ENCODE measurements around the gene YIPF7. TPM values are rescaled to one million over a fixed set of nuclear protein-coding genes. Genes with fewer than 3 reads are reported as not detected.

The YIPF7 gene
- not detected in 2 replicates for total RNA-seq (2011; cell fraction: chromatin; rRNA removed; ENCODE audit: low replicate concordance)
- total RNA-seq (2011; cell fraction: nucleolus; rRNA removed): not detected in 2 replicates
- total RNA-seq (2011; cell fraction: nucleoplasm; rRNA removed): not detected in 2 replicates
- total RNA-seq (2014; rRNA removed): not detected in 2 replicates
- not detected in 2 replicates for total RNA-seq (2014; rRNA removed; fragmentation: Illumina TruSeq; extraction: Trizol)
- total RNA-seq (2015; rRNA removed; fragmentation: Illumina TruSeq; extraction: Trizol): not detected in 2 replicates
- not detected in 2 replicates for total RNA-seq (2021)
- 0.14 TPM in 1 of 2 replicates, not detected in the other for polyA plus RNA-seq (2011; rRNA removed)
- 0.15 TPM in 1 of 2 replicates, not detected in the other for polyA plus RNA-seq (2011; cell fraction: cytosol; rRNA removed)
- 0.34 TPM in 1 of 2 replicates, not detected in the other for polyA plus RNA-seq (2011; cell fraction: nucleus; rRNA removed)
- polyA plus RNA-seq (2012): not detected in 2 replicates
- polyA plus RNA-seq (2014; fragmentation: Illumina TruSeq; extraction: Trizol): not detected in 2 replicates
- not detected for polyA plus RNA-seq (2014; fragmentation: Nextera tagmentation; extraction: Ambion mirVana)
- not detected in 2 replicates for polyA plus RNA-seq (2014; rRNA removed)
- not detected in 2 replicates for polyA minus RNA-seq (2011; rRNA and poly(A)+ RNA removed)
- not detected in 2 replicates for polyA minus RNA-seq (2011; cell fraction: cytosol; rRNA and poly(A)+ RNA removed)
- not detected in 2 replicates for polyA minus RNA-seq (2011; cell fraction: nucleus; rRNA and poly(A)+ RNA removed)
- Bru-seq, nascent RNA: percentile 7 among the genes with signal in this experiment
- percentile 27 among the genes with signal in this experiment for BruChase-seq, experiment 1, labeled RNA remaining after a 2-hour chase
- BruChase-seq, experiment 2, labeled RNA remaining after a 6-hour chase: percentile 27 among the genes with signal in this experiment
- long read RNA-seq, experiment 1, partial matches to known transcripts: 0 of 1 reads
- long read RNA-seq, experiment 1, other reads (novel, unspliced or antisense): 1 of 1 reads
- long read RNA-seq, experiment 2: 0 reads
- long read RNA-seq, experiment 3: 0 reads

DNA sequence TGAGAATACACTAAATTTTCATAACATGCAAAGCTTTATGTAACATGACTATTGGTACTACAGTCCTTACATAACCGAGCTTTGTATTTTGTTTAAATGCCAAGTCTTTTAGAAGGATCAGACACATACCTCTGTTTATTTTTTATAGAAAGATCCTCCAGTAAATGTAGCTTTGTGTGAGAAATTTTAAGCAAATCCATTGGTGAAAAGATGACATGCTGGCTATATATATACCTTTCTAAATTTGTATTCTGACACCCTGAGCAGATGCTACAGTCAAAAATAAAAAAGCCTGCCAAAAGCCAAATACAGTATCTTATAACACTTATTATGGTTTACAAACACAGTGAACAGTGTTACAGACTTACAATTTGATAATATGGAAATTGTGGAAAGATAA is at the start of gene YIPF7:
YIPF7 (minus strand) TSS at position 201 of the 400 bp plus-strand sequence. CDS start 1,525 bp downstream, outside the sequence.
- TF ChIP-seq FOXJ3 (CRISPR knock-in tag; IDR thresholded peaks at IDR 0.05) (no peak), ARHGAP35 (IDR thresholded peaks at IDR 0.05; ENCODE audit: partially characterized antibody) (no peak), ELK1 (CRISPR knock-in tag; IDR thresholded peaks at IDR 0.05) (no peak), HDAC3 (IDR thresholded peaks at IDR 0.05; ENCODE audit: borderline replicate concordance, partially characterized antibody) (no peak), E2F5 (CRISPR knock-in tag; IDR thresholded peaks at IDR 0.05) (no peak), KAT2B (IDR thresholded peaks at IDR 0.05; ENCODE audit: low read depth, low read length) (no peak), ZNF184 (CRISPR knock-in tag; IDR thresholded peaks at IDR 0.05) (no peak), MEF2D (tag; conservative IDR thresholded peaks at IDR 0.05; ENCODE audit: low read depth) (no peak), MCM7 (IDR thresholded peaks at IDR 0.05) (no peak), CBX5 (IDR thresholded peaks at IDR 0.05; ENCODE audit: borderline replicate concordance, low read depth) (no peak), HCFC1 (IDR thresholded peaks at IDR 0.05; ENCODE audit: low read depth, low read length) (no peak), HNRNPLL (IDR thresholded peaks at IDR 0.05; ENCODE audit: low read depth, low read length, poor library complexity, severe bottlenecking) (no peak)
- Histone ChIP-seq H3K79me2 (ENCODE audit: control insufficient read depth, insufficient read depth, low read length) (no peaks in the 10 kb centered on the region), H3K9me1 (ENCODE audit: control insufficient read depth, insufficient read depth, low read length) (no peaks in the 10 kb centered on the region), H3K4me1 (replicated peaks in 1 of 2; ENCODE audit: control insufficient read depth in 2 of 2, insufficient read depth in 2 of 2, low read length in 2 of 2) (no peaks in the 10 kb centered on the region), H3K36me3 (ENCODE audit: control insufficient read depth, insufficient read depth, low read length) (no peaks in the 10 kb centered on the region), H3K27me3 (ENCODE audit: control insufficient read depth in 2 of 2, insufficient read depth in 2 of 2, low read length in 2 of 2) (no peaks in the 10 kb centered on the region), H4K20me1 (replicated peaks; ENCODE audit: control insufficient read depth, insufficient read depth, low read length) (no peaks in the 10 kb centered on the region), H3K27ac (ENCODE audit: extremely low read depth, low read depth, low read length) (no peak within 1 kb of the TSS), H3K9ac (ENCODE audit: insufficient read depth in 1 of 2, low read depth in 2 of 2, low read length in 2 of 2) (no peak within 1 kb of the TSS), H3K9me3 (replicated peaks; ENCODE audit: control insufficient read depth, insufficient read depth, low read depth, low read length) (no peaks in the 10 kb centered on the region), H3K4me3 (no peak within 1 kb of the TSS), H2AFZ (ENCODE audit: low read depth, low read length) (no peak within 1 kb of the TSS), H3K4me2 (ENCODE audit: insufficient read depth, low read length) (no peak within 1 kb of the TSS)
- ATAC-seq (no peak), DNase-seq (ENCODE audit: extremely low read depth in 1 of 4, low spot score in 3 of 4) (no peak), FAIRE-seq (no peak)
- intact Hi-C loops (cut with micrococcal nuclease): no loop called here
- no TSS peak for BruUV-seq (replicated peaks)
- POLR2A ChIA-PET: no interaction called here
- CTCF ChIA-PET (ENCODE audit: low intra/inter-chr PET ratio): no interaction called here
- WGBS (ENCODE audit: insufficient coverage, low coverage, missing lambda C conversion rate): 0% methylated on average over 1 of the region's 1 CpG
- in situ Hi-C loops (cut with MboI): no loop called here
